Suprapubic skin (tissue), 3 donors: ENCODE data around the gene ROCK1.

Experiments used
- EP300 ChIP-seq: sonication (generic); formaldehyde crosslinking; IDR thresholded peaks from one replicate; pipeline ENCODE4 v1.6.1; 2017; ENCODE audit warnings: antibody characterized with exemption
- TF ChIP-seq, protein P1 (sequence below), 2 donors: fragments of 200-600 bp in 1 of 2; fragments of 450-650 bp in 1 of 2; sonication (generic) in 1 of 2; IDR thresholded peaks; one replicate each; pipeline ENCODE4 v1.5.1; 2016 to 2019; ENCODE audit warnings: antibody characterized with exemption in 2 of 2, mild to moderate bottlenecking in 1 of 2, moderate library complexity in 1 of 2

DNA sequence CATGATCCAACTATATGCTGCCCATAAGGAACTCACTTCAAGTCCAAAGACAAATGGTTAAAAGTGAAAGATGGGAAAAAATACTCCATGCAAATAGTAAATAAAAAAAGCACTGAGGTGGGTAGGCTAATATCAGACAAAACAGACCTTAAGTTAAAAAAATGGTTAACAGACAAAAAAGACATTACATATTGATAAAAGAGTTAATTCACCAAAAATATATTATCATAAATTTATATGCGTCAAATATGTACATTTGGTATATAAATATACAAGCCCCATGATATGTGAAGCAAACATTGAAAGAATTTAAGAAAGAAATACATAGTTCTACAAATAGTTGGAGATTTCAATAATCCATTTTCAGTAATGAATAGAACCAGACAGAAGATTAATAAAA lies 31.0 kb downstream of the ROCK1 start:
- TF ChIP-seq, protein P1, sequence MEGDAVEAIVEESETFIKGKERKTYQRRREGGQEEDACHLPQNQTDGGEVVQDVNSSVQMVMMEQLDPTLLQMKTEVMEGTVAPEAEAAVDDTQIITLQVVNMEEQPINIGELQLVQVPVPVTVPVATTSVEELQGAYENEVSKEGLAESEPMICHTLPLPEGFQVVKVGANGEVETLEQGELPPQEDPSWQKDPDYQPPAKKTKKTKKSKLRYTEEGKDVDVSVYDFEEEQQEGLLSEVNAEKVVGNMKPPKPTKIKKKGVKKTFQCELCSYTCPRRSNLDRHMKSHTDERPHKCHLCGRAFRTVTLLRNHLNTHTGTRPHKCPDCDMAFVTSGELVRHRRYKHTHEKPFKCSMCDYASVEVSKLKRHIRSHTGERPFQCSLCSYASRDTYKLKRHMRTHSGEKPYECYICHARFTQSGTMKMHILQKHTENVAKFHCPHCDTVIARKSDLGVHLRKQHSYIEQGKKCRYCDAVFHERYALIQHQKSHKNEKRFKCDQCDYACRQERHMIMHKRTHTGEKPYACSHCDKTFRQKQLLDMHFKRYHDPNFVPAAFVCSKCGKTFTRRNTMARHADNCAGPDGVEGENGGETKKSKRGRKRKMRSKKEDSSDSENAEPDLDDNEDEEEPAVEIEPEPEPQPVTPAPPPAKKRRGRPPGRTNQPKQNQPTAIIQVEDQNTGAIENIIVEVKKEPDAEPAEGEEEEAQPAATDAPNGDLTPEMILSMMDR (IDR thresholded peaks at IDR 0.05): no peak
- TF ChIP-seq EP300: no peak
